Stimulated activated CD4-positive, alpha-beta T cell treated with anti-CD3 and anti-CD28 coated beads, Interleukin-12 subunit alpha, Interleukin-12 subunit beta, amount 100 ng/mL, for 48 hours (primary cell): ENCODE data around the gene TESK1.

Experiments
- DNase-seq, 3 donors: peaks; one replicate each; pipeline ENCODE4 v3.0.0-alpha.2; 2020; ENCODE audit warnings: low read depth in 2 of 3, low spot score in 1 of 3

TESK1 gene

GRCh38 chr9:35604578-35605350 lies at the start of gene TESK1:
Gene TESK1, plus strand, starts transcription at chr9:35605262. Its CDS starts 358 bp downstream, at chr9:35605620.
- DNase-seq: peak; percentile 67 to 86 (median 72)

GRCh38 chr9:35555881-35556280 lies 49.2 kb upstream of the TESK1 start:
- DNase-seq: no peak

- no peak for DNase-seq
Measured at GRCh38 chr9:35556776-35557175, 48.3 kb upstream of the TESK1 start.

GRCh38 chr9:35557320-35557719 lies 47.7 kb upstream of the TESK1 start:
- DNase-seq: no peak

- DNase-seq: no peak
Measured at GRCh38 chr9:35558185-35558584, 46.9 kb upstream of the TESK1 start.

GRCh38 chr9:35559792-35560530 lies 45.1 kb upstream of the TESK1 start:
- DNase-seq: no peak

GRCh38 chr9:35560625-35561337 lies 44.3 kb upstream of the TESK1 start:
- DNase-seq: no peak

GRCh38 chr9:35561468-35562261 lies 43.4 kb upstream of the TESK1 start:
- DNase-seq: no peak

GRCh38 chr9:35562895-35563780 lies 41.9 kb upstream of the TESK1 start:
- no peak for DNase-seq

- DNase-seq: no peak
Measured at GRCh38 chr9:35563791-35564197, 41.3 kb upstream of the TESK1 start.

- no peak for DNase-seq
Measured at GRCh38 chr9:35564658-35565061, 40.4 kb upstream of the TESK1 start.

- no peak for DNase-seq
Measured at GRCh38 chr9:35566417-35566816, 38.6 kb upstream of the TESK1 start.

GRCh38 chr9:35568196-35568595 lies 36.9 kb upstream of the TESK1 start:
- no peak for DNase-seq

- DNase-seq: no peak
Measured at GRCh38 chr9:35569206-35569605, 35.9 kb upstream of the TESK1 start.

GRCh38 chr9:35570709-35571504 lies 34.2 kb upstream of the TESK1 start:
- peak; percentile 30 to 51 (median 34) for DNase-seq

GRCh38 chr9:35574578-35575122 lies 30.4 kb upstream of the TESK1 start:
- DNase-seq: no peak

- DNase-seq: no peak
Measured at GRCh38 chr9:35575478-35575877, 29.6 kb upstream of the TESK1 start.

GRCh38 chr9:35577486-35577885 lies 27.6 kb upstream of the TESK1 start:
- DNase-seq: no peak

- peak in 2 of 3 donors; percentile 14 to 40 for DNase-seq
Measured at GRCh38 chr9:35579130-35579529, 25.9 kb upstream of the TESK1 start.
